HEK293 (cell line): Measurements from ENCODE around the gene TPRX2.

Experiments
- CTCF ChIA-PET: fragments of 350-600 bp; formaldehyde crosslinking; extraction: SDS; loops from one replicate; lab custom pipeline; 2021; ENCODE audit warnings: antibody characterized with exemption; lab: Yijun Ruan, JAX
- POLR2A ChIA-PET: fragments of 300-600 bp; formaldehyde crosslinking; extraction: SDS; loops from one replicate; lab custom pipeline; 2020; ENCODE audit warnings: antibody characterized with exemption, inconsistent platforms; lab: Yijun Ruan, JAX
- H3K27ac ChIP-seq: fragments of 200-500 bp; sonication (Bioruptor generic); 2 replicates; pipeline ENCODE4 v1.5.1; 2014; ENCODE audit warnings: low read depth, low read length, control low read depth, inconsistent platforms; ENCODE audit errors: extremely low read depth
- H3K36me3 ChIP-seq, 2 experiments: fragments of 200-500 bp in 1 of 2; sonication (Bioruptor generic) in 1 of 2; 1 replicate in 1 of 2; 2 replicates in 1 of 2; pipeline ENCODE4 v1.5.1; 2014 to 2017; ENCODE audit warnings: inconsistent platforms in 2 of 2, low read length in 2 of 2; ENCODE audit not compliant: control insufficient read depth in 2 of 2, insufficient read depth in 1 of 2
- H3K4me1 ChIP-seq: fragments of 200-500 bp; sonication (Bioruptor generic); 2 replicates; pipeline ENCODE4 v1.5.1; 2014; ENCODE audit warnings: mild to moderate bottlenecking, low read length, inconsistent platforms; ENCODE audit not compliant: control insufficient read depth, insufficient read depth
- H3K4me3 ChIP-seq: 2 replicates; pipeline ENCODE4 v1.5.1; 2011; ENCODE audit warnings: low read depth, mild to moderate bottlenecking, control low read depth, low read length, moderate library complexity
- H3K9me3 ChIP-seq: fragments of 200-500 bp; sonication (Bioruptor generic); 2 replicates; pipeline ENCODE4 v1.5.1; 2014; ENCODE audit warnings: low read depth, low read length, inconsistent platforms; ENCODE audit not compliant: control insufficient read depth, insufficient read depth
- EGR2 ChIP-seq: fragments of 450-650 bp; formaldehyde crosslinking; IDR thresholded peaks from 2 replicates; pipeline ENCODE4 v1.5.1; 2016; ENCODE audit warnings: low read depth, missing biosample characterization, missing genetic modification characterization
- FEZF1 ChIP-seq: fragments of 450-650 bp; formaldehyde crosslinking; IDR thresholded peaks from 2 replicates; pipeline ENCODE4 v1.5.1; 2016; ENCODE audit warnings: missing biosample characterization, missing genetic modification characterization
- IKZF3 ChIP-seq: fragments of 450-650 bp; IDR thresholded peaks from 2 replicates; pipeline ENCODE4 v1.5.0; 2018; ENCODE audit warnings: missing biosample characterization, mild to moderate bottlenecking, missing genetic modification characterization, moderate library complexity
- SALL2 ChIP-seq: fragments of 450-650 bp; formaldehyde crosslinking; IDR thresholded peaks from 2 replicates; pipeline ENCODE4 v1.5.0; 2017; ENCODE audit warnings: missing biosample characterization, mild to moderate bottlenecking, missing genetic modification characterization, borderline replicate concordance
- YY2 ChIP-seq: fragments of 450-650 bp; formaldehyde crosslinking; IDR thresholded peaks from 2 replicates; pipeline ENCODE4 v1.5.1; 2016; ENCODE audit warnings: missing biosample characterization, missing genetic modification characterization
- ZNF157 ChIP-seq: fragments of 450-650 bp; formaldehyde crosslinking; IDR thresholded peaks from 2 replicates; pipeline ENCODE4 v1.5.1; 2016; ENCODE audit warnings: missing biosample characterization, missing genetic modification characterization
- ZNF248 ChIP-seq: fragments of 450-650 bp; formaldehyde crosslinking; IDR thresholded peaks from 2 replicates; pipeline ENCODE4 v1.5.1; 2017; ENCODE audit warnings: missing biosample characterization, missing genetic modification characterization
- ZNF302 ChIP-seq: fragments of 450-650 bp; formaldehyde crosslinking; IDR thresholded peaks from 2 replicates; pipeline ENCODE4 v1.5.1; 2016; ENCODE audit warnings: missing biosample characterization, missing genetic modification characterization, low read depth
- ZNF423 ChIP-seq: fragments of 450-650 bp; formaldehyde crosslinking; IDR thresholded peaks from 2 replicates; pipeline ENCODE4 v1.5.1; 2016; ENCODE audit warnings: missing biosample characterization, missing genetic modification characterization
- ZNF426 ChIP-seq: fragments of 450-650 bp; formaldehyde crosslinking; IDR thresholded peaks from 2 replicates; pipeline ENCODE4 v1.5.1; 2017; ENCODE audit warnings: missing biosample characterization, missing genetic modification characterization, mild to moderate bottlenecking, inconsistent platforms, moderate library complexity
- ZNF544 ChIP-seq: fragments of 450-650 bp; formaldehyde crosslinking; IDR thresholded peaks from 2 replicates; pipeline ENCODE4 v1.5.0; 2017; ENCODE audit warnings: missing biosample characterization, missing genetic modification characterization
- ZNF549 ChIP-seq: fragments of 450-650 bp; IDR thresholded peaks from 2 replicates; pipeline ENCODE4 v1.5.1; 2018; ENCODE audit warnings: missing biosample characterization, missing genetic modification characterization, mild to moderate bottlenecking, inconsistent platforms, moderate library complexity
- ZNF670 ChIP-seq: fragments of 450-650 bp; formaldehyde crosslinking; IDR thresholded peaks from 2 replicates; pipeline ENCODE4 v1.5.1; 2016; ENCODE audit warnings: missing biosample characterization, missing genetic modification characterization, low read depth
- ZNF677 ChIP-seq: fragments of 450-650 bp; IDR thresholded peaks from 2 replicates; pipeline ENCODE4 v1.5.0; 2018; ENCODE audit warnings: missing biosample characterization, mild to moderate bottlenecking, missing genetic modification characterization, moderate library complexity
- ZNF777 ChIP-seq: fragments of 450-650 bp; formaldehyde crosslinking; IDR thresholded peaks from 2 replicates; pipeline ENCODE4 v1.5.1; 2017; ENCODE audit warnings: missing biosample characterization, missing genetic modification characterization, borderline replicate concordance
- ZNF785 ChIP-seq: fragments of 450-650 bp; formaldehyde crosslinking; IDR thresholded peaks from 2 replicates; pipeline ENCODE4 v1.5.1; 2016; ENCODE audit warnings: missing biosample characterization, missing genetic modification characterization
- TF ChIP-seq, protein P1 (sequence below): fragments of 450-650 bp; formaldehyde crosslinking; IDR thresholded peaks from 2 replicates; pipeline ENCODE4 v1.5.1; 2016; ENCODE audit warnings: missing biosample characterization, missing genetic modification characterization
- TF ChIP-seq, protein P2 (sequence below): fragments of 450-650 bp; IDR thresholded peaks from 2 replicates; pipeline ENCODE4 v1.5.1; 2018; ENCODE audit warnings: missing biosample characterization, mild to moderate bottlenecking, missing genetic modification characterization
- TF ChIP-seq, protein P3 (sequence below): fragments of 450-650 bp; formaldehyde crosslinking; IDR thresholded peaks from 2 replicates; pipeline ENCODE4 v1.5.1; 2016; ENCODE audit warnings: missing biosample characterization, missing genetic modification characterization, borderline replicate concordance

Gene TPRX2

DNA sequence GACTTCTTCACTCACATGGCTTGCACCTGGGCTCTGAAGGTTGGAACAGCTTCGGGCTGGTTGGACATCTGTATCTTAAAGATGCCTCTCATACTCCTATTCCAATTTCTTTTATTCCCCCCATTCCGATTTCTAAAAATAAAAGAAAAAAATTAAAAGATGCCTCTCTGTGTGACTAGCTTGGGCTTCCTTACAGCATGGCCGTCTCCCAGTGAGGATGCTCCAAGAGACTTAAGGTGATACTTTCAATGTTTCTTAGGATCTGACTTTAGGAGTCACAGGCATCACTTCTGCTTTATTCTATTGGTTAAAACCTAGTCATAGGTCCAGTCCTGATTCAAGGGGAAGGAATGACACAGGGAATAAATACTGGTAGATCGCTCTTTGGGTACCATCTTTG lies 37.0 kb downstream of the TPRX2 start:
- H3K4me1 ChIP-seq: no peaks in the 10 kb centered on the region
- H3K9me3 ChIP-seq: no peaks in the 10 kb centered on the region
- TF ChIP-seq ZNF777 (tag by site-specific recombination): no peak
- TF ChIP-seq, protein P1, sequence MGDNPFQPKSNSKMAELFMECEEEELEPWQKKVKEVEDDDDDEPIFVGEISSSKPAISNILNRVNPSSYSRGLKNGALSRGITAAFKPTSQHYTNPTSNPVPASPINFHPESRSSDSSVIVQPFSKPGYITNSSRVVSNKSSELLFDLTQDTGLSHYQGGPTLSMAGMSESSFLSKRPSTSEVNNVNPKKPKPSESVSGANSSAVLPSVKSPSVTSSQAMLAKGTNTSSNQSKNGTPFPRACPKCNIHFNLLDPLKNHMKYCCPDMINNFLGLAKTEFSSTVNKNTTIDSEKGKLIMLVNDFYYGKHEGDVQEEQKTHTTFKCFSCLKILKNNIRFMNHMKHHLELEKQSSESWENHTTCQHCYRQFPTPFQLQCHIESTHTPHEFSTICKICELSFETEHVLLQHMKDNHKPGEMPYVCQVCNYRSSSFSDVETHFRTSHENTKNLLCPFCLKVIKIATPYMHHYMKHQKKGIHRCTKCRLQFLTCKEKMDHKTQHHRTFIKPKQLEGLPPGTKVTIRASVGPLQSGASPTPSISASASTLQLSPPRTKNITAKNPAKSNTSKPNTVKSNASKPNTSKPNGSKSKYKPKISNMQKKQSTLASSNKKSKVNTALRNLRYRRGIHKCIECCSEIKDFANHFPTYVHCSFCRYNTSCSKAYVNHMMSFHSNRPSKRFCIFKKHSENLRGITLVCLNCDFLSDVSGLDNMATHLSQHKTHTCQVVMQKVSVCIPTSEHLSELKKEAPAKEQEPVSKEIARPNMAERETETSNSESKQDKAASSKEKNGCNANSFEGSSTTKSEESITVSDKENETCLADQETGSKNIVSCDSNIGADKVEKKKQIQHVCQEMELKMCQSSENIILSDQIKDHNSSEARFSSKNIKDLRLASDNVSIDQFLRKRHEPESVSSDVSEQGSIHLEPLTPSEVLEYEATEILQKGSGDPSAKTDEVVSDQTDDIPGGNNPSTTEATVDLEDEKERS (tag by site-specific recombination): 0 out of 2 replicates have a peak, but pooled peaks have one; percentile 13
- TF ChIP-seq, all 188 proteins: peak for 1
- Histone ChIP-seq H3K36me3 (no peaks in the 10 kb centered on the region), H3K27ac (no peak overlapping the region), H3K4me3 (no peak overlapping the region)
- CTCF ChIA-PET: interaction anchor here (0.7 to 1.7 kb wide), 2 partner anchors 28 to 32 kb away, joined by 3 to 5 read pairs; no protein-coding TSS in a partner anchor
- POLR2A ChIA-PET: no interaction called here

DNA sequence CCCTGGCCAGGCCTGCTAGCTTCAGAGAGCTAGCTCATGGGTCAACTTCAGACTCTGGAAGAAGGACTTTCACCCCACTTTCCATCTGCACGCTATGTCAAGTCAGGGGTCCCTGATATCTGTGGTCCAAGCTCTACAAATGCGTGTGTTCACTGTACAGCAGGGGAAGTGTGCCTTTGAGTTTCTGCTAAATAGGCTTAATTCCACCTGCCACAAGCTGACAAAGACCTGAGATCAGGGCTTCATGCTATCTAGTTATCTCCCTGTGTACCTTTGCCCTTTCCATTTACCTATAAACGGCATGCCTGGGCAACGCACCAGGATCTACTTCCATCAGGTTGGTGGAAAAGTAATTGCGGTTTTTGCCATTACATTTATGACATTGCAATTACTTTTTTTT lies 37.7 kb downstream of the TPRX2 start:
- no peaks in the 10 kb centered on the region for H3K36me3 ChIP-seq
- ChIA-PET CTCF (interaction anchor here (1.6 to 1.7 kb wide), 2 partner anchors 28 to 33 kb away, joined by 3 to 5 read pairs; no protein-coding TSS in a partner anchor), POLR2A (no interaction called here)
- H3K4me3 ChIP-seq: no peak overlapping the region
- H3K27ac ChIP-seq: no peak overlapping the region
- H3K4me1 ChIP-seq: no peaks in the 10 kb centered on the region
- TF ChIP-seq ZNF544: no peak
- TF ChIP-seq ZNF157 (tag by site-specific recombination): no peak
- no peak for TF ChIP-seq ZNF549
- no peak for TF ChIP-seq ZNF785 (tag by site-specific recombination)
- TF ChIP-seq SALL2 (tag by site-specific recombination): no peak
- no peak for TF ChIP-seq ZNF426 (tag by site-specific recombination)
- TF ChIP-seq, protein P2, sequence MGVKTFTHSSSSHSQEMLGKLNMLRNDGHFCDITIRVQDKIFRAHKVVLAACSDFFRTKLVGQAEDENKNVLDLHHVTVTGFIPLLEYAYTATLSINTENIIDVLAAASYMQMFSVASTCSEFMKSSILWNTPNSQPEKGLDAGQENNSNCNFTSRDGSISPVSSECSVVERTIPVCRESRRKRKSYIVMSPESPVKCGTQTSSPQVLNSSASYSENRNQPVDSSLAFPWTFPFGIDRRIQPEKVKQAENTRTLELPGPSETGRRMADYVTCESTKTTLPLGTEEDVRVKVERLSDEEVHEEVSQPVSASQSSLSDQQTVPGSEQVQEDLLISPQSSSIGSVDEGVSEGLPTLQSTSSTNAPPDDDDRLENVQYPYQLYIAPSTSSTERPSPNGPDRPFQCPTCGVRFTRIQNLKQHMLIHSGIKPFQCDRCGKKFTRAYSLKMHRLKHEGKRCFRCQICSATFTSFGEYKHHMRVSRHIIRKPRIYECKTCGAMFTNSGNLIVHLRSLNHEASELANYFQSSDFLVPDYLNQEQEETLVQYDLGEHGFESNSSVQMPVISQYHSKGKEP (tag by site-specific recombination): no peak
- TF ChIP-seq EGR2 (tag by site-specific recombination): no peak
- no peak for TF ChIP-seq FEZF1 (tag by site-specific recombination)
- no peak for TF ChIP-seq ZNF302
- no peak for TF ChIP-seq ZNF677 (tag by site-specific recombination)
- TF ChIP-seq ZNF670 (tag by site-specific recombination): no peak
- TF ChIP-seq, protein P3, sequence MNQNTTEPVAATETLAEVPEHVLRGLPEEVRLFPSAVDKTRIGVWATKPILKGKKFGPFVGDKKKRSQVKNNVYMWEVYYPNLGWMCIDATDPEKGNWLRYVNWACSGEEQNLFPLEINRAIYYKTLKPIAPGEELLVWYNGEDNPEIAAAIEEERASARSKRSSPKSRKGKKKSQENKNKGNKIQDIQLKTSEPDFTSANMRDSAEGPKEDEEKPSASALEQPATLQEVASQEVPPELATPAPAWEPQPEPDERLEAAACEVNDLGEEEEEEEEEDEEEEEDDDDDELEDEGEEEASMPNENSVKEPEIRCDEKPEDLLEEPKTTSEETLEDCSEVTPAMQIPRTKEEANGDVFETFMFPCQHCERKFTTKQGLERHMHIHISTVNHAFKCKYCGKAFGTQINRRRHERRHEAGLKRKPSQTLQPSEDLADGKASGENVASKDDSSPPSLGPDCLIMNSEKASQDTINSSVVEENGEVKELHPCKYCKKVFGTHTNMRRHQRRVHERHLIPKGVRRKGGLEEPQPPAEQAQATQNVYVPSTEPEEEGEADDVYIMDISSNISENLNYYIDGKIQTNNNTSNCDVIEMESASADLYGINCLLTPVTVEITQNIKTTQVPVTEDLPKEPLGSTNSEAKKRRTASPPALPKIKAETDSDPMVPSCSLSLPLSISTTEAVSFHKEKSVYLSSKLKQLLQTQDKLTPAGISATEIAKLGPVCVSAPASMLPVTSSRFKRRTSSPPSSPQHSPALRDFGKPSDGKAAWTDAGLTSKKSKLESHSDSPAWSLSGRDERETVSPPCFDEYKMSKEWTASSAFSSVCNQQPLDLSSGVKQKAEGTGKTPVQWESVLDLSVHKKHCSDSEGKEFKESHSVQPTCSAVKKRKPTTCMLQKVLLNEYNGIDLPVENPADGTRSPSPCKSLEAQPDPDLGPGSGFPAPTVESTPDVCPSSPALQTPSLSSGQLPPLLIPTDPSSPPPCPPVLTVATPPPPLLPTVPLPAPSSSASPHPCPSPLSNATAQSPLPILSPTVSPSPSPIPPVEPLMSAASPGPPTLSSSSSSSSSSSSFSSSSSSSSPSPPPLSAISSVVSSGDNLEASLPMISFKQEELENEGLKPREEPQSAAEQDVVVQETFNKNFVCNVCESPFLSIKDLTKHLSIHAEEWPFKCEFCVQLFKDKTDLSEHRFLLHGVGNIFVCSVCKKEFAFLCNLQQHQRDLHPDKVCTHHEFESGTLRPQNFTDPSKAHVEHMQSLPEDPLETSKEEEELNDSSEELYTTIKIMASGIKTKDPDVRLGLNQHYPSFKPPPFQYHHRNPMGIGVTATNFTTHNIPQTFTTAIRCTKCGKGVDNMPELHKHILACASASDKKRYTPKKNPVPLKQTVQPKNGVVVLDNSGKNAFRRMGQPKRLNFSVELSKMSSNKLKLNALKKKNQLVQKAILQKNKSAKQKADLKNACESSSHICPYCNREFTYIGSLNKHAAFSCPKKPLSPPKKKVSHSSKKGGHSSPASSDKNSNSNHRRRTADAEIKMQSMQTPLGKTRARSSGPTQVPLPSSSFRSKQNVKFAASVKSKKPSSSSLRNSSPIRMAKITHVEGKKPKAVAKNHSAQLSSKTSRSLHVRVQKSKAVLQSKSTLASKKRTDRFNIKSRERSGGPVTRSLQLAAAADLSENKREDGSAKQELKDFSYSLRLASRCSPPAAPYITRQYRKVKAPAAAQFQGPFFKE (tag by site-specific recombination): no peak
- TF ChIP-seq IKZF3 (tag by site-specific recombination): no peak
- TF ChIP-seq ZNF248 (tag by site-specific recombination): no peak
- TF ChIP-seq ZNF423: no peak
- no peak for TF ChIP-seq YY2 (tag by site-specific recombination)
- no peaks in the 10 kb centered on the region for H3K9me3 ChIP-seq
